HG02763 (cell line): ENCODE measurements around the gene PAPPA.

Experiments
- ATAC-seq: cut with Tn5 transposase; IDR thresholded peaks from one replicate; pipeline ENCODE4 v1.9.1; 2021; ENCODE audit warnings: mild to moderate bottlenecking, moderate library complexity; ENCODE audit not compliant: unreplicated experiment

Gene PAPPA

GRCh38 chr9:116151199-116151598, 2.4 kb upstream of the PAPPA start:
- ATAC-seq = no peak

GRCh38 chr9:116151966-116152381, 1.6 kb upstream of the PAPPA start:
- ATAC-seq = no peak

GRCh38 chr9:116152390-116152789, 1.2 kb upstream of the PAPPA start:
- ATAC-seq = no peak

GRCh38 chr9:116152941-116153764, 438 bp upstream of the PAPPA start:
- ATAC-seq = no peak

- no peak for ATAC-seq
Measured at GRCh38 chr9:116154334-116154975, 864 bp downstream of the PAPPA start.

GRCh38 chr9:116154976-116155697, 1.5 kb downstream of the PAPPA start:
- ATAC-seq = no peak

- ATAC-seq = no peak
Measured at GRCh38 chr9:116155698-116156039, 2.1 kb downstream of the PAPPA start.

GRCh38 chr9:116156621-116157314, 3.2 kb downstream of the PAPPA start:
- ATAC-seq = no peak

GRCh38 chr9:116157436-116158138, 4.0 kb downstream of the PAPPA start:
- no peak for ATAC-seq

- ATAC-seq = no peak
Measured at GRCh38 chr9:116160676-116161571, 7.3 kb downstream of the PAPPA start.

- no peak for ATAC-seq
Measured at GRCh38 chr9:116162241-116162781, 8.7 kb downstream of the PAPPA start.

- no peak for ATAC-seq
Measured at GRCh38 chr9:116163293-116164055, 9.9 kb downstream of the PAPPA start.

- ATAC-seq = no peak
Measured at GRCh38 chr9:116165912-116166311, 12.3 kb downstream of the PAPPA start.

GRCh38 chr9:116166713-116167112, 13.1 kb downstream of the PAPPA start:
- no peak for ATAC-seq

- no peak for ATAC-seq
Measured at GRCh38 chr9:116168231-116168630, 14.6 kb downstream of the PAPPA start.

- ATAC-seq = no peak
Measured at GRCh38 chr9:116172216-116172615, 18.6 kb downstream of the PAPPA start.

GRCh38 chr9:116174347-116174746, 20.8 kb downstream of the PAPPA start:
- no peak for ATAC-seq

- ATAC-seq = no peak
Measured at GRCh38 chr9:116175614-116176013, 22.0 kb downstream of the PAPPA start.
